HUES64 (cell line): ENCODE data around the gene NOP10.

ENCODE experiments used
- H3K27ac ChIP-seq: 2 replicates; pipeline ENCODE4 v1.7.0; 2013; ENCODE audit warnings: low read depth, low read length, inconsistent platforms
- H3K27me3 ChIP-seq: 2 replicates; pipeline ENCODE4 v1.6.1; 2013; ENCODE audit warnings: mild to moderate bottlenecking, low read length; ENCODE audit not compliant: insufficient read depth
- H3K36me3 ChIP-seq: 2 replicates; pipeline ENCODE4 v1.6.1; 2013; ENCODE audit warnings: mild to moderate bottlenecking, low read length; ENCODE audit not compliant: insufficient read depth
- H3K4me1 ChIP-seq: 2 replicates; pipeline ENCODE4 v1.6.1; 2013; ENCODE audit warnings: mild to moderate bottlenecking, low read length, moderate library complexity; ENCODE audit not compliant: insufficient read depth
- H3K4me3 ChIP-seq: 2 replicates; pipeline ENCODE4 v1.5.1; 2013; ENCODE audit warnings: mild to moderate bottlenecking, low read length, moderate library complexity
- H3K9ac ChIP-seq: 2 replicates; pipeline ENCODE4 v1.6.1; 2013; ENCODE audit warnings: mild to moderate bottlenecking, low read depth, low read length
- H3K9me3 ChIP-seq: 2 replicates; pipeline ENCODE4 v1.6.1; 2013; ENCODE audit warnings: low read depth, low read length; ENCODE audit not compliant: insufficient read depth
- WGBS: fragments of 150-250, 120-280 bp; methylation state at CpG from one replicate; pipeline ENCODE4 v1.1.7; 2013; ENCODE audit warnings: missing lambda C conversion rate; 5-methylcytosine and 5-hydroxymethylcytosine counted together

NOP10 gene

DNA sequence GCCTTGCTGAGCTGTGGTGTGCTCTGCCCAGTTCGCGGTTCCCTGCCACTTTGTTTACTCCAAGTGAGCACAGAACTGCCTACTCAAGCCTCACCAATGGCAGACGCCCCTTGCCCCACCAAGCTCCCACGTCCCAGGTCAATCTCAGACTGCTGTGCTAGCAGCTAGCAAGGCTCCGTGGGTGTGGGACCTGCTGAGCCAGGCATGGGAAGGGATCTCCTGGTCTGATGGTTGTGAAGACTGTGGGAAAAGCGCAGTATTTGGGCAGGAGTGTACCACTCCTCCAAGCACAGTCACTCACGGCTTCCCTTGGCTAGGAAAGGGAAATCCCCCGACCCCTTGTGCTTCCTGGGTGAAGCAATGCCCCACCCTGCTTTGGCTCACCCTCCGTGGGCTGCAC, 50.3 kb downstream of the NOP10 start:
- H3K9me3 ChIP-seq, result no peaks in the 10 kb centered on the region
- 95% methylated on average over 9 of the region's 9 CpGs for WGBS
- H3K36me3 ChIP-seq, result no peaks in the 10 kb centered on the region
- no peaks in the 10 kb centered on the region for H3K4me1 ChIP-seq
- H3K4me3 ChIP-seq, result no peak overlapping the region
- no peaks in the 10 kb centered on the region for H3K27me3 ChIP-seq
- H3K9ac ChIP-seq, result no peak overlapping the region
- no peak overlapping the region for H3K27ac ChIP-seq
